ENCODE data around the gene ZBTB9.

ZBTB9 gene

DNA sequence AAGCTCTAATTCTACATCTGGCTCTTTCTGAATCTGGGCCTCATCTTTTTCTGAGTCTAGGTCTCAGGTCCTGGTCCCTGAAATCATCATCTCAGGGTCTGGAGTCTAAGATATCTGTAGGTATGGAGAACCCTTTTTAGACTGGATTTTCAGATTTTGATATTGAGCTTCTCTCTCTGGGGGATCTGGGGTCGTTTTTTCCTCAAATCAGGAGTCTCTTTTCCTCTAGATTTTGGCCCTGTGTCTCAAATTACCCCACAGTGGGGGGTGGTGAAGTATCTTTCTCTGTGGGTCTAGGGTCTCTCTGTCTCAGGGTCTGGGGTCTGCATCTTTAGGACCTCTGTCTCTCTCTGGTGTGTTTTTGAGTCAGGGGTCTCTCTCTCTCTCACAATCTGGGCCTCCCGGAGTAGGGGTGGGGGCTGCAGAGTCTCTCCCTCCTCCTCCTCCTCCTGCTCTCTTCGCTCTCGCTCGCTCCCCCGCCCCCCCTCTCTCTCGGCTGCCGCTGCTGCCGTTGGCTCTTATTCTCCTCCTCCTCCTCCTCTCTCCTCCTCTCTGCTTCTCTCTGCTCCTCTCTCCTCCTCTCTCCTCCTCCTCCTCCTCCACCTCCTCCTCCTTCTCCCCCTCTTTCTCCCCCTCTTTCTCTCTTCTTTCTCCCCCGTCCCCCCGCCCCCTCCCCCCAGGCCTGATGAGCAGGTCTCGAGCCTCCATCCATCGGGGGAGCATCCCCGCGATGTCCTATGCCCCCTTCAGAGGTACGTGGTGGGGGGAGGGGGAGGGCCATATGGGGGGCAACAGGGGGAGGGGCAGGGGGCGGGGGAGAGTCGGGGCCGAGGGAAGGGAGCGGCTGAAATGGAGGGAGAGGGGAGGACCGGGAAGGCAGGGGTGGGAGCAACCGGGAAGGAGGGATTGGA is 34.5 kb upstream of the ZBTB9 start, which contains the start of gene SYNGAP1:
Gene SYNGAP1, plus strand, starts transcription at position 486 of the 911 bp plus-strand sequence. Its CDS starts 200 bp downstream, at position 686.
- DNase-seq: peak; percentile 29

DNA sequence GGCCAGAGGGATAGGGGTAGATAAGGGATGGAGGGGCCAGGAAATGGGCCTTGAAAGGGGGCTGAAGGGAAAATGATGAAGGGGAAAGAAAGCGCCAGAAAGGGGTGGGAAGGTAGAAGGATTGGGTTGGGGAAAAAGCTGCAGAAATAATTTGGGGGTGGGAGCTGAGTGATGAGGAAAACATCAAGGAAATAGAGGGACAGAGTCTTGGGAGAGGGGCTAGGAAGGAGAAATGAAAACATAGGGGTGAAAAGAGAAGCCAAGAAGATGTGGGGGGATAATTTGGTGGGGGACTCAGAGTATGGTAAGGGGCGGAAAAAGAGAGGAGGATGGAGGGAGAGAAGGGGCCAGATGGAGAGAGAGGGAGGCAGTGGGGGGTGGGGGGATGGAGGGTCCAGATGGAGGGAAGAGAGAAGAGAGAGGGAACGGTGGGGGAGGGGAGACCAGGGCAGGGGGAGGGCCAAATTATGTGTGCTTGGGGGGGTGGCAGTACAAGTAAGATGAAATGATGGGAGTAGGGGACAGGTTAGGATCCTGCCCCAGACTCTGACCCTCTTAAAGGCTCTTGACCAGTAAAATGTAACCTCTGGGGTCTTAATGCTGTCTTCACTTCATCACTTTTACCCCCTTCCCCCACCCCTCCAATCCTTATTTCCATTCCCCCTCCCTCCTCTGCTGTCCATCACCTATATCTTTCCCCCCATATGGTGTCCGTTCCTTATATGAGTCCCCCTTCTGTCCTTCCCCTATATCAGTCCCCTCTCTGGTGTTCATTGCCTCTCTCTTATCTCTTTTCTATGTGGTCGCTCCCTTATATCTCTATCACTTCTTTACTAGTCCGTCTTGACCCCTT is 33.7 kb upstream of the ZBTB9 start:
- peak; percentile 27 for DNase-seq

DNA sequence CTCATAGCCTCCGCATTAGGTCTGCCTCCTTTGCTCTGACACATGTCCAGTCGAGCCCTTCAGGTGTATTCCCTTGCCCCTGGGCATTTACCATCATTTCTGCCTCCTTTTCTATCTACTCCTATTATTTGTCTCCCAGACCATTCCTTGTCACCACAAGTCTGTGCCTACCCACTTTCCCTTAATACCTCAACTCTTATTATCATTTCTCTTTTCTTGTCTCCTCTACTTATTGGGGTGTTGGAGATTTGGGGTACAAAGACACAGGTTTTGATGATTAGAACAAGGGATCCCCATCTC is 33.1 kb upstream of the ZBTB9 start:
- DNase-seq: no peak

DNA sequence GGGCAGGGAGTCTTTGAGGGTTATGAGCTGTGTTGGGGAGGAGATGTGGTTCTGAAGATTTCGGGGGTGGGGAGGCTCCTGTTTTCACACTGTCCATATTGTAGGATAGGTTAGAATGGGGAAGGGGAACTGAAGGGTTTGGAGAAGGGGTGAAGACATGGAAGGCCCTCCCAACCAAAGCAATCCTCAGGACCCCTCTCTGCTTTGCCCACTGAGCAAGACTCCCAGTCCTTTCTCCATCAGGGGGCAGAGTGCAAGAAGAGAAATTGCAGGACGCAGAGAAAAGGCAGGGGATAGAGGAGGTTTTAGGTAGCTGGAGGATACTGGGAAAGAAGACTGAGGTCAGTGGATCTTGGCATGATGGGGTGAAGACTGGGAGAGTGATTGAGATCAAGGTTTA is 30.6 kb upstream of the ZBTB9 start:
- DNase-seq: no peak

GRCh38 chr6:33424855-33425667 is 29.3 kb upstream of the ZBTB9 start:
- DNase-seq: no peak

GRCh38 chr6:33425668-33426577 is 28.5 kb upstream of the ZBTB9 start:
- peak; percentile 62 for DNase-seq

DNA sequence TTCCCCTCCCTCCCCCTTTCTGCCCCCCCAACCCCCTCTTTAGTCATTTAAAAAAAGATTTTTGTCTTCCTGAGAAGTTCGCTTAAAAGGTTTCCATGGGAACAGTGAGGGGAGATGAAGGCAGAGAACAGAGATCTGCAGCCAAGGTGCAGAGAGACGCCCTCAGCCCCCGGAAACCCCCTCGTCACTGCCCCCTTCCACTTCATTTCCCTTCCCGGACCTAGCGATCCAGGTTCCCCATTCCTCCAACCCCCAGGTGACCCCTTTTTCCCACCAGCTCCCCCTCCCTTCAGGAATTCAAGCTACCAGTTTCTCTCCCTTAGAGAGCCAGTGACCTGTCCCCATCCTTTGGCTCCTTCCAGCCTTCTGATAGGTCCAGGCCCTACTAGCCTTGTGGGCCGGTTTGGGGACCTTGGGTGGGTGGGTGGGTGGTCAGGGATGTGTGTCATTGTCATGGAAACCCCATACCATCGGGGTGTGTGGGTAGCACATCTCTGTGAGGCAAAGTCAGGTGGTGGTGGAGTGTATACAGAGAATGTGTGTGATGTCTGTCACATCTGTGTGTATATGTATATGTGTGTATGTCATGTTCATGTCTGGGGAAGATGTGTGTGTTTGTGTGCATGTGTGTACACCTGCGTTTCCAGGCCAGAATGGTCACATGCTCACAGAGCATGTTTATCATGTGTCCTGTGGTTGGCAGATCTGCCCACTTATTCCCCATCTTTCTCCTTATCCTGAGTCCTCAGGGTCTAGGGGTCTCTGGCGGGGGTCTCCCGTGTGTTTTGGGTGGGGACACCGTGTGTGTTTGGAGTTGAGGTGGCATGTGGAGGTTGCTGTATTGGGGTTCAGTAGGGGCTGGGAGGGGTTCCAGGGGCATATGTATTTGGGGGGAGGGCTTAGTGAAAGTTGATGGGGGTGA is 27.5 kb upstream of the ZBTB9 start:
- no peak for DNase-seq

- DNase-seq: no peak
Measured at GRCh38 chr6:33427585-33428223, 26.7 kb upstream of the ZBTB9 start.

GRCh38 chr6:33428224-33428965 is 26.0 kb upstream of the ZBTB9 start:
- no peak for DNase-seq

- no peak for DNase-seq
Measured at GRCh38 chr6:33428966-33429749, 25.2 kb upstream of the ZBTB9 start.

- DNase-seq: no peak
Measured at GRCh38 chr6:33429750-33430052, 24.7 kb upstream of the ZBTB9 start.

DNA sequence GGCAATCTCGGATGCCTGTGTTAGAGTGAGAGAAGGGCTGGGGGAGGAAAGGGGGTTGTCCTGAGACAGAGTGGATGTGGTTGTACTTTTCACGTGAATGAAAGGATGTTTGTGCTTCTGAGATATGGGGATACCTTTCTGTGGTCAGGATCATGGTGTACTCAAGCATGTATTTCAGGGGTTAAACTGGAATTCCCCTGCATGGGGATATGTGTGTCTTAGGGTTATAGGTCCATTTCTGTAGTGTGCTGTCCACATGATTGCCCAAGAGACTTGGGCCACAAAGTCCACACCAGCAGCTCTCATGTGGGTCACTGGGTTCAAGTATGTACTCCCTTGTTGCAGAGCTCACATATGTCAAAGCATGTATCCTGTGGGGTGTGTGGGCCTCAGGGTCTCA is 24.0 kb upstream of the ZBTB9 start:
- no peak for DNase-seq

GRCh38 chr6:33430991-33431879 is 23.1 kb upstream of the ZBTB9 start:
- DNase-seq: no peak

DNA sequence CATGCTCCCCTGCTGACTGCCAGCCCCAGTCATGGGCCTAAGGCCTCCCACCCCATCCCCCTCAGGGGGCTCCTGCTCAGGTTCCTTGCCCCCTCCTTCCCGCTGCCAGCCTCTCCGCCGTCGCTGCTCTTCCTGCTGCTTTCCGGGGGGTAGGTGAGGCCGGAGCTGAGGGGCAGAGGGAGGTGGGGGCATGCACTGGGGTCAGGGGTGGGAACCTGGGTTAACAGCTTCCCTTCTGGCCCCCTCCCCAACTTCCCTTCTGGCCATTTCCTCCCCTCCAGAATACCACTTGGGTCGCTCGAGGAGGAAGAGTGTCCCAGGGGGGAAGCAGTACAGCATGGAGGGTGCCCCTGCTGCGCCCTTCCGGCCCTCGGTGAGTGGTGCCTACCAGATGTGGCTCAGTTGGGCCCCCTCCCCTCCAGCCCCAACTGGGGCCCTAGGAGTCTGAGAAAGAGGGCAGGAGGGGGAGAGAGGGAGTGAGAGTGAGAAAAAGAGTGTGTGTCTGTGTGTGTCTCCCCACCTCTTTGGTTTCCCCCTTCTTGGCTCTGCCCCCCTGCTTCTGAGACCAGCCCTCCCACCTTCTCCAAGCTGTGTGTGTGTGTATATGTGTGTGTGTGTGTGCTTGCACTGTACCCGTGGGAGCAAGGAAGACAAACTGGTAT is 22.4 kb upstream of the ZBTB9 start:
- no peak for DNase-seq

- DNase-seq: no peak
Measured at GRCh38 chr6:33432546-33432945, 21.8 kb upstream of the ZBTB9 start.

DNA sequence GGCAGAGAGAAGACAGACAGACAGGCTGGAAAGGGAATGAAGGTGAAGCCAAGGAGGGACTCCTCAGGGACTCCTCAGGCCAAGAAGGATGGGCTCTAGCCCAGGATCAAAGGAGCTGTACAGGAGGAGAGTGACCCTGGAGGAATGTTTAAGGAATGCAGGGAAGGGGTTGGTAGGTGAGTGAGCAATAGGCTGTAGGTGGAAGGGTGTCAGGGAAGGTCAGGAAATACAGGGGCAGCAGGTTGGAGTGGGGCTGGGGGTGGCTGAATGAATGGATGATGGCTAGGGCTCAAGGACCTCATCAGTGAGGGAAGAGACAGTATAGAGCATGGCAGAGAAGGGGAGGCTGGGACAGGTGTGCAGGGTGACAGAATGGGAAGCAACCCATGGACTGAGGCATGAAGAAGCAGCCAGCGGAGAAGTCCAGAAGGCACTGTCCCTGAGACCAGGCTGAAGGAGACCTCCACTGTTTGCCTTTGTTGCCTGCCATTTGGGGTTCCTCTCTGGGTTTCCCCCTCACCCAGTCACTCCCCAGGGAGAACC is 21.3 kb upstream of the ZBTB9 start:
- no peak for DNase-seq
